Hypothalamus (tissue), 51 donors: Measurements from ENCODE around the gene SLC5A6.
"Not testable (repeated sequence)": the region's sequence is repeated elsewhere in the genome, so short reads cannot be mapped to it uniquely, and the experiment has no call there.

Experiments
- DNase-seq, 51 donors: peaks; one replicate each; lab custom pipeline; 2025; lab: John Stamatoyannopoulos, UW

The SLC5A6 gene

GRCh38 chr2:27208486-27209050, 3.5 kb downstream of the SLC5A6 start:
- no peak for DNase-seq

GRCh38 chr2:27206346-27206745, 5.7 kb downstream of the SLC5A6 start:
- no peak for DNase-seq

GRCh38 chr2:27205206-27205605, 6.9 kb downstream of the SLC5A6 start:
- no peak for DNase-seq

- DNase-seq = no peak
Observed at GRCh38 chr2:27204566-27204965, 7.5 kb downstream of the SLC5A6 start.

- no peak for DNase-seq
Observed at GRCh38 chr2:27203741-27204140, 8.3 kb downstream of the SLC5A6 start.

GRCh38 chr2:27202854-27203253, 9.2 kb downstream of the SLC5A6 start:
- DNase-seq = no peak

GRCh38 chr2:27201675-27202074, 10.4 kb downstream of the SLC5A6 start:
- no peak for DNase-seq

- no peak for DNase-seq
Observed at GRCh38 chr2:27199241-27199640, 12.8 kb downstream of the SLC5A6 start.

- no peak for DNase-seq
Observed at GRCh38 chr2:27198627-27199026, 13.4 kb downstream of the SLC5A6 start.

- not testable (repeated sequence) for DNase-seq
Observed at GRCh38 chr2:27198068-27198467, 14.0 kb downstream of the SLC5A6 start.

- not testable (repeated sequence) for DNase-seq
Observed at GRCh38 chr2:27195799-27196198, 16.3 kb downstream of the SLC5A6 start.

GRCh38 chr2:27194538-27195354, 17.3 kb downstream of the SLC5A6 start:
- no peak for DNase-seq

- peak in 19 of 51 donors; percentile 3 to 47 (median 16) for DNase-seq
Observed at GRCh38 chr2:27191070-27191829, 20.8 kb downstream of the SLC5A6 start.

GRCh38 chr2:27189989-27190388, 22.1 kb downstream of the SLC5A6 start:
- DNase-seq = no peak

GRCh38 chr2:27186613-27187345, 25.3 kb downstream of the SLC5A6 start:
- no peak for DNase-seq

GRCh38 chr2:27185331-27186026, 26.6 kb downstream of the SLC5A6 start:
- peak in 1 of 51 donors; percentile 40 for DNase-seq

GRCh38 chr2:27184115-27184514, 28.0 kb downstream of the SLC5A6 start:
- DNase-seq = no peak

GRCh38 chr2:27182346-27182745, 29.7 kb downstream of the SLC5A6 start:
- no peak for DNase-seq

GRCh38 chr2:27179344-27180000, 32.6 kb downstream of the SLC5A6 start:
- no peak for DNase-seq

GRCh38 chr2:27178469-27178868, 33.6 kb downstream of the SLC5A6 start:
- no peak for DNase-seq
